Measurements from ENCODE around the gene NFIA. TPM values are rescaled to one million over a fixed set of nuclear protein-coding genes. Genes with fewer than 3 reads are reported as not detected.
A peak's percentile ranks its signal among the peaks of the same experiment; 100 is the strongest.

Gene NFIA
- total RNA-seq, 1 experiment from 2014 or later = 65.4 TPM

GRCh38 chr1:61389926-61390845 is 307.8 kb downstream of the NFIA start:
- intact Hi-C loops (cut with micrococcal nuclease; ENCODE audit: unreplicated experiment) = no loop called here
- no peak overlapping the region for H3K27ac ChIP-seq (ENCODE audit: low read depth, low read length, poor library complexity, severe bottlenecking)
- no peak for TF ChIP-seq EZH2 (IDR thresholded peaks at IDR 0.05; ENCODE audit: borderline replicate concordance, low read depth, low read length, poor library complexity, severe bottlenecking)
- no peak for TF ChIP-seq CTCF (conservative IDR thresholded peaks at IDR 0.05; ENCODE audit: low read depth, low read length)
- peaks cover 14% of the 10 kb centered on the region for H3K36me3 ChIP-seq (ENCODE audit: insufficient read depth, low read length, poor library complexity, severe bottlenecking)
- no TSS peak for BruUV-seq (replicated peaks)
- no peaks in the 10 kb centered on the region for H3K27me3 ChIP-seq (replicated peaks; ENCODE audit: insufficient read depth, low read depth, low read length, poor library complexity)
- H3K4me3 ChIP-seq (ENCODE audit: low read depth, low read length, poor library complexity, severe bottlenecking) = no peak overlapping the region
- H3K9me3 ChIP-seq (ENCODE audit: low read depth, low read length, poor library complexity, severe bottlenecking) = peaks cover 3% of the 10 kb centered on the region
- ChIA-PET CTCF (no interaction called here), POLR2A (ENCODE audit: low non-redundant PET) (no interaction called here)
- peaks cover 17% of the 10 kb centered on the region for H3K4me1 ChIP-seq (ENCODE audit: insufficient read depth, low read length, poor library complexity, severe bottlenecking)
- no peak for DNase-seq (ENCODE audit: low spot score)

GRCh38 chr1:61391730-61392129 is 309.4 kb downstream of the NFIA start:
- H3K27me3 ChIP-seq (replicated peaks; ENCODE audit: insufficient read depth, low read depth, low read length, poor library complexity) = no peaks in the 10 kb centered on the region
- ChIA-PET POLR2A (ENCODE audit: low non-redundant PET) (interaction anchor here (0.6 kb wide), 1 partner anchor 382 kb away, joined by 3 read pairs; no protein-coding TSS in a partner anchor), CTCF (interaction anchor here (0.5 to 0.7 kb wide), 4 partner anchors 10 to 1723 kb away, joined by 3 to 8 read pairs (median 4); no protein-coding TSS in a partner anchor)
- H3K4me1 ChIP-seq (ENCODE audit: insufficient read depth, low read length, poor library complexity, severe bottlenecking) = peaks cover 17% of the 10 kb centered on the region
- no peak overlapping the region for H3K4me3 ChIP-seq (ENCODE audit: low read depth, low read length, poor library complexity, severe bottlenecking)
- TF ChIP-seq CTCF (conservative IDR thresholded peaks at IDR 0.05; ENCODE audit: low read depth, low read length) = no peak
- no TSS peak for BruUV-seq (replicated peaks)
- peaks cover 14% of the 10 kb centered on the region for H3K36me3 ChIP-seq (ENCODE audit: insufficient read depth, low read length, poor library complexity, severe bottlenecking)
- intact Hi-C loops (cut with micrococcal nuclease; ENCODE audit: unreplicated experiment) = no loop called here
- peaks cover 3% of the 10 kb centered on the region for H3K9me3 ChIP-seq (ENCODE audit: low read depth, low read length, poor library complexity, severe bottlenecking)
- DNase-seq (ENCODE audit: low spot score) = no peak
- no peak overlapping the region for H3K27ac ChIP-seq (ENCODE audit: low read depth, low read length, poor library complexity, severe bottlenecking)

GRCh38 chr1:61392409-61393242 is 310.3 kb downstream of the NFIA start:
- CTCF ChIA-PET = interaction anchor here (0.5 to 1.0 kb wide), 4 partner anchors 11 to 544 kb away, joined by 3 to 6 read pairs (median 3); no protein-coding TSS in a partner anchor

More at GRCh38 chr1:61392409-61393242, 310.3 kb downstream of the NFIA start:
- TF ChIP-seq EZH2 (IDR thresholded peaks at IDR 0.05; ENCODE audit: borderline replicate concordance, low read depth, low read length, poor library complexity, severe bottlenecking) (no peak), CTCF (conservative IDR thresholded peaks at IDR 0.05; ENCODE audit: low read depth, low read length) (no peak)
- Histone ChIP-seq H3K9me3 (ENCODE audit: low read depth, low read length, poor library complexity, severe bottlenecking) (peaks cover 3% of the 10 kb centered on the region), H3K36me3 (ENCODE audit: insufficient read depth, low read length, poor library complexity, severe bottlenecking) (peaks cover 14% of the 10 kb centered on the region), H3K4me3 (ENCODE audit: low read depth, low read length, poor library complexity, severe bottlenecking) (no peak overlapping the region), H3K4me1 (ENCODE audit: insufficient read depth, low read length, poor library complexity, severe bottlenecking) (peaks cover 17% of the 10 kb centered on the region), H3K27me3 (replicated peaks; ENCODE audit: insufficient read depth, low read depth, low read length, poor library complexity) (no peaks in the 10 kb centered on the region), H3K27ac (ENCODE audit: low read depth, low read length, poor library complexity, severe bottlenecking) (no peak overlapping the region)
- POLR2A ChIA-PET (ENCODE audit: low non-redundant PET) = interaction anchor here (0.5 kb wide), 1 partner anchor 114 kb away, joined by 3 read pairs; no protein-coding TSS in a partner anchor
- no TSS peak for BruUV-seq (replicated peaks)
- intact Hi-C loops (cut with micrococcal nuclease; ENCODE audit: unreplicated experiment) = no loop called here
- peak; percentile 84 for DNase-seq (ENCODE audit: low spot score)
